MM.1S (cell line): Measurements from ENCODE around the gene KCNMA1.

ENCODE experiments used
- EZH2 ChIP-seq: fragments of 300-600 bp; sonication (generic); optimal IDR thresholded peaks from 2 replicates; pipeline ENCODE3; 2017; ENCODE audit warnings: low read depth, mild to moderate bottlenecking, antibody characterized with exemption, low read length, mixed read lengths
- EZH2phosphoT487 ChIP-seq: fragments of 300-600 bp; sonication (generic); IDR thresholded peaks from 2 replicates; pipeline ENCODE4 v1.6.1; 2018; ENCODE audit warnings: antibody characterized with exemption, low read length
- TF ChIP-seq, protein P1 (sequence below): fragments of 300-600 bp; sonication (generic); IDR thresholded peaks from 2 replicates; pipeline ENCODE4 v1.5.1; 2016; ENCODE audit warnings: antibody characterized with exemption, low read length, mixed read lengths

DNA sequence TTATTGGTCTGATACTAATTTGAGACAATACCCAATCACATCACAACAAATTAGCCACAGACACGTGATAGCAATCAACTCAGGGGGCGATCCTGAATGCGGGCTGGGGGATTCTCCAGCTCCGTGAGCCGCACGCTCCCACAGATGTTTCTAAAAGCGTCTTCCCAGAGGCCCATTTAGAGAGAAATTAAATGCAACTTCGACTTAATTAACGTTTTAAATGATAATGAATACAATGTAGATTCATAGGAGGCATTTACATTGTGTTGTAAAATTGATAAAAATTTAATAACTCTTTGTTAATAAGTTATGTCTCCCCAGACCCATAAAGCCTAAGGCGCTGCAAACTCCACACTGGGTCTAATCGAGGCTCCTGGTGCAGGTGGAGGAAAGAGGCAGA, 642.6 kb downstream of the KCNMA1 start:
- TF ChIP-seq, protein P1, sequence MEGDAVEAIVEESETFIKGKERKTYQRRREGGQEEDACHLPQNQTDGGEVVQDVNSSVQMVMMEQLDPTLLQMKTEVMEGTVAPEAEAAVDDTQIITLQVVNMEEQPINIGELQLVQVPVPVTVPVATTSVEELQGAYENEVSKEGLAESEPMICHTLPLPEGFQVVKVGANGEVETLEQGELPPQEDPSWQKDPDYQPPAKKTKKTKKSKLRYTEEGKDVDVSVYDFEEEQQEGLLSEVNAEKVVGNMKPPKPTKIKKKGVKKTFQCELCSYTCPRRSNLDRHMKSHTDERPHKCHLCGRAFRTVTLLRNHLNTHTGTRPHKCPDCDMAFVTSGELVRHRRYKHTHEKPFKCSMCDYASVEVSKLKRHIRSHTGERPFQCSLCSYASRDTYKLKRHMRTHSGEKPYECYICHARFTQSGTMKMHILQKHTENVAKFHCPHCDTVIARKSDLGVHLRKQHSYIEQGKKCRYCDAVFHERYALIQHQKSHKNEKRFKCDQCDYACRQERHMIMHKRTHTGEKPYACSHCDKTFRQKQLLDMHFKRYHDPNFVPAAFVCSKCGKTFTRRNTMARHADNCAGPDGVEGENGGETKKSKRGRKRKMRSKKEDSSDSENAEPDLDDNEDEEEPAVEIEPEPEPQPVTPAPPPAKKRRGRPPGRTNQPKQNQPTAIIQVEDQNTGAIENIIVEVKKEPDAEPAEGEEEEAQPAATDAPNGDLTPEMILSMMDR: no peak
- TF ChIP-seq EZH2 (no peak), EZH2phosphoT487 (no peak)
